Measurements from ENCODE around the gene LRPAP1.

- TF ChIP-seq SMC3 (conservative IDR thresholded peaks at IDR 0.05; ENCODE audit: poor library complexity) (no peak), CTCF (IDR thresholded peaks at IDR 0.05; ENCODE audit: poor library complexity, severe bottlenecking) (no peak), TAF1 (IDR thresholded peaks at IDR 0.05; ENCODE audit: low read depth) (no peak), EP300 (conservative IDR thresholded peaks at IDR 0.05; ENCODE audit: poor library complexity, severe bottlenecking) (no peak), RAD21 (conservative IDR thresholded peaks at IDR 0.05) (no peak), REST (IDR thresholded peaks at IDR 0.05; ENCODE audit: borderline replicate concordance) (no peak), EZH2 (IDR thresholded peaks at IDR 0.05; ENCODE audit: borderline replicate concordance, insufficient read depth, low read length, poor library complexity, severe bottlenecking) (no peak)
Measured at GRCh38 chr4:3515646-3516045, 16.6 kb downstream of the LRPAP1 start.
